Fibroblast of skin of left biceps (primary cell): ENCODE results near the gene SPEF1.

Experiments used
- DNase-seq, 2 experiments: peaks; one replicate each; pipeline ENCODE4 v3.0.0-alpha.2; 2013; ENCODE audit warnings: low read depth in 2 of 2

The SPEF1 gene

DNA sequence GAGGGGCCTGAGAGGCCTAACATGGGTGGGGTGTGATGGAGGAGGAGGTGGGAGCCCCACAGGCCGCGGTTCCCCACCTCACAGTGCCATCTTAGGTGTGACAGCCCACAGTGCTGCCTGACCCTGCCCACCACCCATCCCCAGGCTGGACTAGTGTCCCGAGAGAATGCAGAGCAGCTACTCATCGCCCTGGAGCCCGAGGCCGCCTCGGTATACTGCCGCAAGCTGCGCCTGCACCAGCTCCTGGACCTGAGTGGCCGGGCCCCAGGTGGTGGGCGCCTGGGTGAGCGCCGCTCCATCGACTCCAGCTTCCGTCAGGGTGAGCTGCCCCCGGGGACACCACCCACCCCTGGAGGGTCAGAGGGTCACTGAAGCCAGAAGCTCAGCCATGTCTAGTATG, 33.2 kb downstream of the SPEF1 start:
- no peak for DNase-seq

GRCh38 chr20:3747471-3747870, 33.8 kb downstream of the SPEF1 start:
- no peak for DNase-seq

- no peak for DNase-seq
These were observed 35.5 kb downstream of the SPEF1 start for GRCh38 chr20:3745686-3746173.

DNA sequence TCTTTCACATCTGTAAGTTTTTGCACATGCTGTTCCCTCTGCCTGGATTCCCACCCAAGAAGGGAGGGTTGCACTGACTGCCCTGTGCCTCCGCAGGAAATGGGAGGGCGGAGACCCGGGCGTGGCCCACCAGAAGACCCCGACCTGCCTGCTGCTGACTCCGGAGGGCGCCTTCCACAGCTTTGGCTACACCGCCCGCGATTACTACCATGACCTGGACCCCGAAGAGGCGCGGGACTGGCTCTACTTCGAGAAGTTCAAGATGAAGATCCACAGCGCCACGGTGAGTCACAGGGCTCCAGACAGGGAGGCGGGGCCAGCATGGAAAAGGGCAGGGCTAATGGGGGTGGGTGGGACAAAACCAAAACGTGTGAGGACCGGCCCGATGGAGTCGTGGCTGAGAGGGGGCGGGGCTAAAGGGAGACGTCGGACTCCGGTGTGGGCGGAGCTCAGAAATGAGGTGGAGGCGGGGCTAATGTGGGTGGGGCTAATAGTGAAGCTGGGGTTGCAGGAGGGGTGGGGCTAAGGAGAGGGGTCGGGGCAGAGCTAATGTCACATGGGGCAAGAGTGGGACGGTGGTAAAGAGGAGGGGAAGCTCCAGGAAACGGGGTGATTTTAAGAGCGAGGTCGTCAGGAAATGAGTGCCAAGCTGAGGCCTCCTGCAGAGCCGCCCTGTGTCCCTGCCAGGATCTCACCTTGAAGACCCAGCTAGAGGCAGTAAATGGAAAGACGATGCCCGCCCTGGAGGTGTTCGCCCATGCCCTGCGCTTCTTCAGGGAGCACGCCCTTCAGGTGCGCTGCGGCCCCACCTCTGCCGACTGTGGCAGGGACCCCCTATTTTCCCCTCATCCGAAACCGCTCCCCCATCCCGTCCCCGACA, 36.2 kb downstream of the SPEF1 start:
- no peak for DNase-seq

DNA sequence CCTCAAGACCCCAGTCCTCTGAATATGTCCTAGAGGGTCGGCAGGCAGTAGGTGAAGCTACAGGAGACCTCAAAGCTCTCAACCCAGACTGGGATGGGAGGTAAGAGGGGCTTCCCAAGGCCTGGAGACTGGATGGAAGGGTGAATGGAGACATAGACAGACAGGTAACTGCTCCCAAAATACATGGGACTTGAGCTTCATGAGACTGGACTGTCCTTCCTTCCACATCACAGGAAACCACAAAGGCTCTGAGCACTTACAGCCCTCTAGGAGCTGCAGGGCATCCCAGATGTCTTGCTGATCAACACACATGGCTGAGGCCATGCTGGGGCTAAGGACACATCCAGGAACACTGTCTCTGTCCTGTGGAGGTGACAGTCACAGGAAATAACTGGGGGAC, 37.2 kb downstream of the SPEF1 start:
- DNase-seq, result no peak

GRCh38 chr20:3743251-3743650, 38.0 kb downstream of the SPEF1 start:
- DNase-seq, result no peak

- no peak for DNase-seq
These were observed 39.3 kb downstream of the SPEF1 start for GRCh38 chr20:3741836-3742458.

- DNase-seq, result no peak
These were observed 40.5 kb downstream of the SPEF1 start for GRCh38 chr20:3740615-3741301.

- DNase-seq, result no peak
These were observed 41.3 kb downstream of the SPEF1 start for GRCh38 chr20:3739926-3740451.

GRCh38 chr20:3739054-3739925, 42.0 kb downstream of the SPEF1 start:
- DNase-seq, result no peak

- no peak for DNase-seq
These were observed 42.9 kb downstream of the SPEF1 start for GRCh38 chr20:3738111-3739053.

GRCh38 chr20:3735768-3736167, 45.5 kb downstream of the SPEF1 start:
- no peak for DNase-seq

GRCh38 chr20:3734111-3734843, 47.0 kb downstream of the SPEF1 start:
- DNase-seq, result no peak

DNA sequence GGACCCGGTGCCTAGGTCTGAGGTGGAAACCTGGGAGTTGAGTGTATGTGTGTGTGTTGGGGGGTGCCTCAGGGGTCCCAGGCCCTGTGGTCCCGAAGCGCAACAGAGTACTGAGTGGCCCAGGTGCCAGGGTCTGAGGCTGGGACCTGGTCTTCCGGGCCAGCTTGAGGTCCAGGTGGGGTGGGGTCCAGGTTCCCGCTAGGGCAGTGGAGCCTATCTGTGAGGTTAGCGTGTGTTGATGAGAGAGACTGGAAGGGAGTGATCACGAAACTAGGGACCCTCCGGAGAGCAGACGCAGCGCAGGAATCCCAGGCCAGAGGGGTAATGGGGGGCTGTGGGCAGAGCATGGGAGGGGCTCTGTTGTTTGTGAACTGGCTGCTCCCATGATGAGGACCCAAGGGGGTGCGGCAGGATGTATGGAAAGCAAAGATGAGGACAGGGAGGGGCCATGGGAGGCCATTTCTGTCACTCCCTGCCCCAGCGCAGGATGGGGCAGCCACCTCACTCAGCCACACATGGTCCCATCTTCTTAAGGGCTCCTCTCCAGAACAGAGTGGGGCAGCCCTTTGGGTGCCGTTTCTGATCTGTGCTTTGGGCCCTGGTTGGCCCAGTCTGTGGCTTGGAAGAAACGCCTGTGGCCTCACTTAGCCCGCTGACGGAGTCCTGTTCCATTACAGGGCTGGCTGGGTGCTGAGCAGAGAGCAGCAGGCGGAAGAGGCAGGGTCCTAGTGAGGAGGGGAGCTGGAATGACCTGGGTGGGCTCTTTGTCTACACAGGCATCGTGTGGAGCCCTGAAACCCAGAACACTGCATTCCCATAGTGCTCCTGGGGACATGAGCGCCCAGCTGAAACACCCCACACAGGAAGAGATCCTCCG, 47.9 kb downstream of the SPEF1 start:
- no peak for DNase-seq

DNA sequence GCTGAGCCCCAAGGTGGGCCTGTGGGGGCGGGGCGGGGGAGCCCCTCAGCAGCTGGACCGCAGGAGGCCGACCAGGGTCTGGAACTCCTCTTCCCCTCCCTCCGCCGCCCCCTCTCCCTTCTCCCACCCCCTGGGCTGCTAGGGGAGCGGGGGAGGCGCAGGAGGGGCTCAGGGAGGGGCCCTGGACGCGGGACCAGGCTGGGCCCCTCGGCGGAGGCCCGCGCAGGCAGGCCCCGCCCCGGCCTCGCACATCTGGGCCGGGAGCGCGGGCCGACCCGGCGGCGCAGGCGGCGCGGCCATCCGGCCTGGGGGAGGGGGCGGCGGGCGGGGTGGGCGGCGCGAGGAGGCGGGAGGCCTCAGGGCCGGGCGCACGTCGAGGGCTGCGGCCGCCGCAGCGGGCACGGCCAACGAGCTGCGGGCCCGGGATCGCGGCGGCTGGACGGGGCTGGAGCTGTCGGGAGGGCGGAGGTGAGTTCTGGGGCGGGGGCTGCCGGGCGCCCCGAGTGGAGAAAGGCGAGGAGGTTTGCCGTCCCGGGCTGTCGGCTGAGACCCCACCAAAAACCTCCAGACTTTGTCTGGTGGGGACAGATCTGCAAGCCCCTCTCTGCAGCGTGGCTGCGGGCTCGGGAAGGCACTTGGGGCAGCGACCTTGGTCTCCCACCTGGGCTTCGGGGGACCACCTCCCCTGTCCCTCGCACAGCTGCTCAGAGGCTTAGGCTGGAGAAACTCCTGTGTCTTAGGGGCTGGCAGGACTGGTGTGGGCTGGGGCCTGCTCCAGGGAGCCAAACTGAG, 48.7 kb downstream of the SPEF1 start, which contains the start of gene HSPA12B:
HSPA12B (plus strand) TSS at position 359 of the 792 bp plus-strand sequence. CDS start 5,990 bp downstream, outside the sequence.
- no peak for DNase-seq

GRCh38 chr20:3731944-3732326, 49.3 kb downstream of the SPEF1 start:
- DNase-seq, result no peak
